ENCODE results near the gene NLRX1.

Gene NLRX1

DNA sequence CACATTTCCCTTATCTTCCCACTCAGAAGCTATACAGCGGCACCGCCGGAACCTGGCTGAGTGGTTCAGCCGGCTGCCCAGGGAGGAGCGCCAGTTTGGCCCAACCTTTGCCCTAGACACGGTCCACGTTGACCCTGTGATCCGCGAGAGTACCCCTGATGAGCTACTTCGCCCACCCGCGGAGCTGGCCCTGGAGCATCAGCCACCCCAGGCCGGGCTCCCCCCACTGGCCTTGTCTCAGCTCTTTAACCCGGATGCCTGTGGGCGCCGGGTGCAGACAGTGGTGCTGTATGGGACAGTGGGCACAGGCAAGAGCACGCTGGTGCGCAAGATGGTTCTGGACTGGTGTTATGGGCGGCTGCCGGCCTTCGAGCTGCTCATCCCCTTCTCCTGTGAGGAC lies 4.9 kb downstream of the NLRX1 start:
- H3K4me3 ChIP-seq (ENCODE audit: low read depth, low read length) = no peak overlapping the region
- DNase-seq (ENCODE audit: low read depth) = no peak
- TF ChIP-seq, protein P1, sequence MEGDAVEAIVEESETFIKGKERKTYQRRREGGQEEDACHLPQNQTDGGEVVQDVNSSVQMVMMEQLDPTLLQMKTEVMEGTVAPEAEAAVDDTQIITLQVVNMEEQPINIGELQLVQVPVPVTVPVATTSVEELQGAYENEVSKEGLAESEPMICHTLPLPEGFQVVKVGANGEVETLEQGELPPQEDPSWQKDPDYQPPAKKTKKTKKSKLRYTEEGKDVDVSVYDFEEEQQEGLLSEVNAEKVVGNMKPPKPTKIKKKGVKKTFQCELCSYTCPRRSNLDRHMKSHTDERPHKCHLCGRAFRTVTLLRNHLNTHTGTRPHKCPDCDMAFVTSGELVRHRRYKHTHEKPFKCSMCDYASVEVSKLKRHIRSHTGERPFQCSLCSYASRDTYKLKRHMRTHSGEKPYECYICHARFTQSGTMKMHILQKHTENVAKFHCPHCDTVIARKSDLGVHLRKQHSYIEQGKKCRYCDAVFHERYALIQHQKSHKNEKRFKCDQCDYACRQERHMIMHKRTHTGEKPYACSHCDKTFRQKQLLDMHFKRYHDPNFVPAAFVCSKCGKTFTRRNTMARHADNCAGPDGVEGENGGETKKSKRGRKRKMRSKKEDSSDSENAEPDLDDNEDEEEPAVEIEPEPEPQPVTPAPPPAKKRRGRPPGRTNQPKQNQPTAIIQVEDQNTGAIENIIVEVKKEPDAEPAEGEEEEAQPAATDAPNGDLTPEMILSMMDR (IDR thresholded peaks at IDR 0.05; ENCODE audit: insufficient read depth, low read depth, low read length, missing control alignments) = no peak

DNA sequence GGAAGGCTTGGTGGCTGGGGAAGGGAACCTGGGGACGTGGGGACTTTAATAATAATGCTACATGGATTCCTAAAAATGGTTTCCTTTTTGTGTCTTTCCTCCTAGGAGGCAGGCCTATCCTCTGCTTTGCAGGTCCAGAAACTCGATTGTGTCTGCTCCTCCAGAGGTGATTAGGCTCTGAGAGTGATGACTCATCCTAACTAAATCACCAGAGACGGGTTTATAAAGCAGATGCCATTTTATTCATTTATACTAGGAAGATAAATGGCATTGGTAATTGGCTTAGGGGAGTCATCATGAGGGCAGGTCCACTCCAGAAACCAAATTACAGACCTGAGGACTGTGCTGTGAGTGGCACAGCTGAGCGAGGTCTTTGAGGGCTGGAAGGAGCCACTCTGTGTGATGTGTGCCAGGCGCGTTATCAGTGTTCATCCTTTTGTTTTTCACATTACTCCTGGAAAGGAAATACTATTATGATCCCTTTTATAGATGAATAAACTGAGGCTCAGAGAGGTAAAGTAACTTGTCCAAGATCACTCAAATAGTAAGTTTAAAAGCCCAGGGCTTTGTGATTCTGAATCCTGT lies 7.1 kb downstream of the NLRX1 start:
- no peak overlapping the region for H3K4me3 ChIP-seq (ENCODE audit: low read depth, low read length)
- DNase-seq (ENCODE audit: low read depth) = no peak

DNA sequence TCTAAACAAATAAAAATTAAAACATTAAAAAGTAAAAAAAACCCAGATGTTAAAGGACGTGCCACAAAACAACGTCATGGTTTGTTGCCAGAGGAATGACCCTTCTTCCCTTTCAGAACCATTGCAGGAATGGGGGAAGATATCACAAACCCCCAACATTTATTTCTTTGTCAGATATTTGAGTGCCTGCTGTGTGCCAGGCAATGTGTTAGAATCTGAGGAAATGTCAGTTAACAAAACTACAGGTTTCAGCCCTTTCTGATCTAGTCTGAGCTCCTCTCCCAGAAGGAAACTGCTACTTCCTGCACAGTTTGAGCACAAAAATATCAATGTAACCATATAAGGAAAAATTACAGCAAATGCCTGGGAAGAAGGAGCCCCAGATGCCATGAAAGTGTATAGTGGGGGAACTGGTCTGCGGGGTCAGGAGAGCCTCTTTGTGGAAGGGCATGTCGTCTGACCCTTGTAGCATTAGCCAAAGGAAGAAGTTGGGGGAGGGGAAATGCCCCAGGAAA lies 9.7 kb downstream of the NLRX1 start:
- TF ChIP-seq, protein P1 (IDR thresholded peaks at IDR 0.05; ENCODE audit: insufficient read depth, low read depth, low read length, missing control alignments) = no peak
- H3K4me3 ChIP-seq (ENCODE audit: low read depth, low read length) = no peak overlapping the region
- no peak for DNase-seq (ENCODE audit: low read depth)

More for the DNA sequence above, 7.1 kb downstream of the NLRX1 start:
- TF ChIP-seq, protein P1 (IDR thresholded peaks at IDR 0.05; ENCODE audit: insufficient read depth, low read depth, low read length, missing control alignments) = no peak

DNA sequence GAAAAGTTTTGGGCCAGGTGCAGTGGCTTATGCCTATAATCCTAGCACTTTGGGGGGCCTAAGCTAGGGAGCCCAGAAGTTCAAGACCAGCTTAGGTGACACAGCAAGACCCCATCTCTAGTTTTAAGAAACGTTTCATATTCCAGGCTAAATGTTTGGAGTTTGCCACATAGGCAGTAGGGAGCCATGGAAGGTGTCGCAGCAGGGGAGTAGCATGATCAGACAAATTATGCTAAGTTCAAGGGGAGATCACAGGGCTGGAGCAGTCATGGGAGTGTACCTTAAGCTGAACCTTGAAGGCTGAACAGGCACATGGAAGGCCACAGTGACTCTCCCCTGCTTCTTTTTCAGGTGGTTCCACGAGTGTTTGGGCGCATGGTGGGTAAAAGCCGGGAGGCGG lies 10.8 kb downstream of the NLRX1 start:
- H3K4me3 ChIP-seq (ENCODE audit: low read depth, low read length) = no peak overlapping the region
- TF ChIP-seq, protein P1 (IDR thresholded peaks at IDR 0.05; ENCODE audit: insufficient read depth, low read depth, low read length, missing control alignments) = no peak
- DNase-seq (ENCODE audit: low read depth) = no peak

DNA sequence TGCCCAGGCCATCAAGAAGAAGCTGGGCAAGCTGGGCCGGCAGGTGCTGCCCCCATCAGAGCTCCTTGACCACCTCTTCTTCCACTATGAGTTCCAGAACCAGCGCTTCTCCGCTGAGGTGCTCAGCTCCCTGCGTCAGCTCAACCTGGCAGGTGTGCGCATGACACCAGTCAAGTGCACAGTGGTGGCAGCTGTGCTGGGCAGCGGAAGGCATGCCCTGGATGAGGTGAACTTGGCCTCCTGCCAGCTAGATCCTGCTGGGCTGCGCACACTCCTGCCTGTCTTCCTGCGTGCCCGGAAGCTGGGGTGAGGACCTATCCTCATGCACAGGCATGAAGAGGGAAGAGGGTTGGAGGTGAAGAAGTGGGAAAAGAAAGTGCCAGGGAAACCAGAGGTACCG lies 11.5 kb downstream of the NLRX1 start:
- no peak for DNase-seq (ENCODE audit: low read depth)
- TF ChIP-seq, protein P1 (IDR thresholded peaks at IDR 0.05; ENCODE audit: insufficient read depth, low read depth, low read length, missing control alignments) = no peak
- H3K4me3 ChIP-seq (ENCODE audit: low read depth, low read length) = no peak overlapping the region

DNA sequence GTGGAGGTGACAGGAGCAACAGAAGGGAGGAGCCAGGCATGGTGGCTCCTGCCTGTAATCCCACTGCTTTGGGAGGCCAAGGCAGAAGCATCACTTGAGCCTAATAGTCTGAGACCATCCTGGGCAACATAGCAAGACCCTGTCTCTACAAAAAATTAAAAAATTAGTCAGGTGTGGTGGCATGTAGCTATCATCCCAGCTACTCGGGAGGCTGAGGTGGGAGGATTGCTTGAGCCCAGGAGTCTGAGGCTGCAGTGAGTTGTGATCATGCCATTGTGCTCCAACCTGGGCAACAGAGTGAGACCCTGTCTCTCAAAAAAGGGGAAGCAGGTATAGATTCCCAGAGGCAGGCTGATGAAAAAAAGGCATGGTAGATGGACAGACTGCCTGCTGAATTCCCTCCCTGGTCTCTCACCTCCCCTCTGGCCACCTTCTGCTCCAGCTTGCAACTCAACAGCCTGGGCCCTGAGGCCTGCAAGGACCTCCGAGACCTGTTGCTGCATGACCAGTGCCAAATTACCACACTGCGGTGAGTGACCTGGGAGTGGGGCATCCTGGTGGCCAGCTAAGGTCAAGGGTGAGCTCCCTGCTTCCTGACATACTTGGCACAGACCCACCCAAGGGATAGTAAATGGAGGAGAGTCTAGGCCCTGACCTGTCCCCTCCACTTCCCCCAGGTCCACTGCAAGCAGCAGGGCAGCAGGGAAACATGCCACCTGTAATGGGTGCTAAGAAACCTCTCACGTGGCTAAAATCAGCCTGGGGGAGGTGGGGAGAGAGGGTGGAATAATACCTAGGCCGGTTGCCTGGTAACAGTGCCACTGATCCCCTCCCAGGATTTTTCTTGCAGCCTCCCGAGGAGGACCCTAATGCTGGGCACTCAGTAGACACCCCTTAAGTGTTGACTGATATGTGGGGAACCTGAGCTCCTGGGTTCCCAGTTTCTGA lies 12.5 kb downstream of the NLRX1 start:
- TF ChIP-seq, protein P1 (IDR thresholded peaks at IDR 0.05; ENCODE audit: insufficient read depth, low read depth, low read length, missing control alignments) = no peak
- no peak for DNase-seq (ENCODE audit: low read depth)
- no peak overlapping the region for H3K4me3 ChIP-seq (ENCODE audit: low read depth, low read length)

All from GM12865 (cell line).